Glutamatergic neuron (in vitro differentiated cells): ENCODE measurements around the gene RABIF. TPM values are rescaled to one million over a fixed set of nuclear protein-coding genes. Genes with fewer than 3 reads are reported as not detected.
A peak's percentile ranks its signal among the peaks of the same experiment; 100 is the strongest.
"Not testable (repeated sequence)": the region's sequence is repeated elsewhere in the genome, so short reads cannot be mapped to it uniquely, and the experiment has no call there.

ENCODE experiments used
- DNase-seq: peaks from one replicate; pipeline ENCODE4 v3.0.0; 2022
- H3K27ac Mint-ChIP-seq: one replicate; pipeline ENCODE4 v1.8.0; 2020; ENCODE audit warnings: mild to moderate bottlenecking, mixed read lengths, inconsistent platforms; ENCODE audit not compliant: unreplicated experiment
- H3K27me3 Mint-ChIP-seq: one replicate; pipeline ENCODE4 v1.8.0; 2020; ENCODE audit warnings: mild to moderate bottlenecking, moderate library complexity, mixed read lengths, inconsistent platforms; ENCODE audit not compliant: unreplicated experiment
- H3K36me3 Mint-ChIP-seq: one replicate; pipeline ENCODE4 v1.8.0; 2020; ENCODE audit warnings: mild to moderate bottlenecking, mixed read lengths, inconsistent platforms; ENCODE audit not compliant: unreplicated experiment
- H3K4me1 Mint-ChIP-seq: one replicate; pipeline ENCODE4 v1.8.0; 2020; ENCODE audit warnings: mild to moderate bottlenecking, low read depth, mixed read lengths, inconsistent platforms; ENCODE audit not compliant: unreplicated experiment
- H3K4me3 Mint-ChIP-seq: one replicate; pipeline ENCODE4 v1.8.0; 2020; ENCODE audit warnings: mild to moderate bottlenecking, mixed read lengths, inconsistent platforms; ENCODE audit not compliant: unreplicated experiment
- H3K9me3 Mint-ChIP-seq: one replicate; pipeline ENCODE4 v1.8.0; 2020; ENCODE audit warnings: mild to moderate bottlenecking, moderate library complexity, mixed read lengths, inconsistent platforms; ENCODE audit not compliant: unreplicated experiment
- CTCF ChIP-seq: fragments of 200-600 bp; sonication (generic); IDR thresholded peaks from one replicate; pipeline ENCODE4 v1.5.0; 2021; ENCODE audit not compliant: partially characterized antibody, unreplicated experiment
- total RNA-seq: library from RNA; stranded (reverse); fragmentation: NEBNext Ultra II Directional; extraction: Animal tissue kit (Norgen Biotek cat#: 25700); gene quantifications from one replicate; pipeline ENCODE4 v1.2.1, GENCODE V29; 2021; ENCODE audit not compliant: unreplicated experiment

Gene RABIF
- total RNA-seq, 1 donor from 2014 or later: 16.4 TPM

GRCh38 chr1:202932476-202932875 lies 43.5 kb upstream of the RABIF start:
- peaks cover 4% of the 10 kb centered on the region for H3K36me3 Mint-ChIP-seq
- H3K9me3 Mint-ChIP-seq: no peaks in the 10 kb centered on the region
- H3K4me3 Mint-ChIP-seq: no peak overlapping the region
- DNase-seq: no peak
- no peak for TF ChIP-seq CTCF
- no peaks in the 10 kb centered on the region for H3K4me1 Mint-ChIP-seq
- H3K27me3 Mint-ChIP-seq: no peaks in the 10 kb centered on the region
- no peak overlapping the region for H3K27ac Mint-ChIP-seq

- peaks cover 4% of the 10 kb centered on the region for H3K27me3 Mint-ChIP-seq
- TF ChIP-seq CTCF: peak; percentile 21
- H3K27ac Mint-ChIP-seq: peak within 1 kb of the TSS; percentile 92
- no peaks in the 10 kb centered on the region for H3K36me3 Mint-ChIP-seq
- no peaks in the 10 kb centered on the region for H3K9me3 Mint-ChIP-seq
- H3K4me3 Mint-ChIP-seq: peak within 1 kb of the TSS; percentile 99
- peak; percentile 98 for DNase-seq
- peaks cover 2% of the 10 kb centered on the region for H3K4me1 Mint-ChIP-seq
These were observed 37.9 kb upstream of the RABIF start, which contains the start of gene KLHL12 for GRCh38 chr1:202926581-202927491. KLHL12 (minus strand) TSS chr1:202927234; CDS start chr1:202925162, 2,072 bp downstream.

GRCh38 chr1:202923533-202923932 lies 34.6 kb upstream of the RABIF start:
- Mint-ChIP-seq H3K27me3 (peaks cover 4% of the 10 kb centered on the region), H3K27ac (no peak overlapping the region), H3K4me1 (peaks cover 2% of the 10 kb centered on the region), H3K4me3 (no peak overlapping the region), H3K36me3 (no peaks in the 10 kb centered on the region), H3K9me3 (no peaks in the 10 kb centered on the region)
- DNase-seq: no peak
- no peak for TF ChIP-seq CTCF

- Mint-ChIP-seq H3K9me3 (no peaks in the 10 kb centered on the region), H3K4me3 (no peak overlapping the region), H3K27me3 (no peaks in the 10 kb centered on the region), H3K36me3 (no peaks in the 10 kb centered on the region), H3K27ac (no peak overlapping the region), H3K4me1 (no peaks in the 10 kb centered on the region)
- no peak for DNase-seq
- TF ChIP-seq CTCF: no peak
These were observed 30.7 kb upstream of the RABIF start for GRCh38 chr1:202919615-202920014.

GRCh38 chr1:202915146-202915545 lies 26.2 kb upstream of the RABIF start:
- Mint-ChIP-seq H3K4me3 (no peak overlapping the region), H3K4me1 (no peaks in the 10 kb centered on the region), H3K27me3 (no peaks in the 10 kb centered on the region), H3K9me3 (no peaks in the 10 kb centered on the region), H3K27ac (no peak overlapping the region), H3K36me3 (no peaks in the 10 kb centered on the region)
- no peak for DNase-seq
- no peak for TF ChIP-seq CTCF

- H3K9me3 Mint-ChIP-seq, H3K4me3 Mint-ChIP-seq, H3K27ac Mint-ChIP-seq, DNase-seq, H3K4me1 Mint-ChIP-seq, H3K27me3 Mint-ChIP-seq, H3K36me3 Mint-ChIP-seq: not testable (repeated sequence)
These were observed 23.5 kb upstream of the RABIF start for GRCh38 chr1:202912476-202912875.
